ENCODE data around the gene ELAC2.

GRCh38 chr17:13047011-13047606 is 29.3 kb upstream of the ELAC2 start:
- TF ChIP-seq CTCF (conservative IDR thresholded peaks at IDR 0.05; ENCODE audit: low read depth, low read length) = no peak
- no peak for TF ChIP-seq POLR2A (IDR thresholded peaks at IDR 0.05; ENCODE audit: low read depth, low read length)
- no peak for TF ChIP-seq CHD1 (IDR thresholded peaks at IDR 0.05; ENCODE audit: low read depth, low read length)
- no peak for TF ChIP-seq BHLHE40 (IDR thresholded peaks at IDR 0.05; ENCODE audit: low read depth, low read length)
- TF ChIP-seq FOS (IDR thresholded peaks at IDR 0.05; ENCODE audit: low read depth, low read length) = no peak
- no peak for TF ChIP-seq USF2 (IDR thresholded peaks at IDR 0.05; ENCODE audit: low read depth, low read length)
- no peak for TF ChIP-seq RFX5 (IDR thresholded peaks at IDR 0.05; ENCODE audit: low read depth, low read length)
- TF ChIP-seq CEBPB (IDR thresholded peaks at IDR 0.05; ENCODE audit: low read depth, low read length) = no peak
- no peak for TF ChIP-seq MAZ (IDR thresholded peaks at IDR 0.05; ENCODE audit: borderline replicate concordance, low read depth, low read length)
- no peak for TF ChIP-seq SMC3 (IDR thresholded peaks at IDR 0.05; ENCODE audit: low read depth, low read length)
- TF ChIP-seq RCOR1 (IDR thresholded peaks at IDR 0.05; ENCODE audit: insufficient replicate concordance, low read length) = no peak
- TF ChIP-seq MAFK (IDR thresholded peaks at IDR 0.05; ENCODE audit: low read depth, low read length) = no peak
